HG03108 (cell line): ENCODE results near the gene TSPAN18.

Source experiments
- ATAC-seq: cut with Tn5 transposase; IDR thresholded peaks from one replicate; pipeline ENCODE4 v1.9.1; 2021; ENCODE audit warnings: moderate library complexity; ENCODE audit not compliant: unreplicated experiment

The TSPAN18 gene

DNA sequence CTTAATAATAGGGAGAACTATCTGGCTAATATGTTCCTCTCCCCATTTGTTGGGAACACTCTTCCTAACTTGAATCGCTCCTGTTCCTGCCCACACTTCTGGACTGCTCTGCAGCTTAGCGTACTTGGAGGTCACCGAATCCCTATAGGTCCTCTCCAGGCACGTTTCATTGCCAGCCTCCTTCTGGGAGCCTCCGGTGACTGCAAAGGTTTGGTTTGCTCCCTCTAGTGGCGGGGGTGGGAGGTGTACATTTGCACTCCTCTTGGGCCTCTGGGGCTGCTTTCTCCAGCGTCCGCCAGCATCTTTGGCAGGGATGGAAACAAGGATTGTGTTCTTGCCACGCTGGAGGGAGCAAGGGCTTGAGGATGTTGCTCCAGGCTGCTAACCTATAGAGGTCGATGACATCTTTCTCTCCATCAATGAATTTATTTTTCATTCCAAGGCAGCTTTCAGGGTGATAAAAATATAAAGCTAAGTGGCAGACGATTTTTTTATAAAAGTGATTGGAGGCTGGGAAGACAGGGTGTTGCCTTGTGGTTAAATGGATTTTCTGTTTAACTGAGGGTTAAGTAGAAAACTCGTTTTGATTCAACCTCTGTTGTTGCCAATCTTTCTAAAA, 48.7 kb downstream of the TSPAN18 start:
- no peak for ATAC-seq

DNA sequence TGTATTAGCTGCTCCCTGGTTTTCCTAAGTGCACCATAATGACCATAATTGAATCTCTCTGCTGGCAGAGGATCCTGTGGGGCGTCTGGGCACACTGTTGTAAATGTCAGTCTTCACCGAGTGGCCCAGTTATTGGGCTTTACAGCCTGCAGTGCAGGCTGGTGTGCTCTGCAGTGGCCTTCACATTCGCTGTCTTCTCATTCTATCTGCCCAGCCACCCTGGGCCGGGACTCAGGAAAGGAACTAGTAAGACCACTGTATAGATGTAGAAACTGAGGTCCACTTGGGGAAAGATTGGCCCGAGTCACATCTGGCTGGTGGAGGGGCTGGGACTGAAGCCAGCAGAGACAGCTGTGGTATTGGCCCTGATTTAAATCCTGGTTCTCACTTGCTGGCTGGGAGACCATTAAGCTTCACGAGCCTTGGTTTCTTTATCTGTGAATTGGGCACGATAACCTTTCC, 49.3 kb downstream of the TSPAN18 start:
- no peak for ATAC-seq

DNA sequence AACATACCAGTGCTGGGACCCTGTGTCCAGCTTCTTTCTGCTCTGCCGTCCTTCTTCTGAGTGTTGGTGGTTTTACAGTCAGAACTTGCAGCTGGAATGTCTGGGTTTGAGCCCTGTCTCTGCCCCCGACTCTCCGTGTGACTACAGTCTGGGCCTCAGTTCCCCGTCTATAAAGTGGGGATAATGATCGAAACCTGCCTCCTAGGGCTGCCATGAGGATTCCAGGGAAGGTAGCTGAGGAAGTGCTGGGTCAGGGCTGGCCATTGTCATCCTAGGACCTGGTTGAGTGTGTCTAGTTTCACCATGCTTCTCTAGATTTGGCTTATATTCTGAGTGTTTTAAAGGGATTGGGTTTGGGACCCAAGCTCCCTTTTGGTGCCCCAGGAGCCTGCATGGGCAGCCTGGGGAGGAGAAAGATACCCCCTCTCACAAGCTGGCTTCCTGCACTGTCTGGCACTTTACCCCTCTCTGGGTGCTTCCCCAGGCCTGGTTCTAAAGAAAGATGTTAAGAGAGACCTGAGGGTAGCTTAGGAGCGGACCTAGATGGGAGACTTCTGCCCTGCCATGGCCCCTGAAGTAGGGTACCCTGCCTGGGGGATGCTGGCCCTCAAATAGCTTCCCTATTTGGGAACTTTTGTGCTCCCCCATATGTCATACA, 49.9 kb downstream of the TSPAN18 start:
- ATAC-seq = no peak

DNA sequence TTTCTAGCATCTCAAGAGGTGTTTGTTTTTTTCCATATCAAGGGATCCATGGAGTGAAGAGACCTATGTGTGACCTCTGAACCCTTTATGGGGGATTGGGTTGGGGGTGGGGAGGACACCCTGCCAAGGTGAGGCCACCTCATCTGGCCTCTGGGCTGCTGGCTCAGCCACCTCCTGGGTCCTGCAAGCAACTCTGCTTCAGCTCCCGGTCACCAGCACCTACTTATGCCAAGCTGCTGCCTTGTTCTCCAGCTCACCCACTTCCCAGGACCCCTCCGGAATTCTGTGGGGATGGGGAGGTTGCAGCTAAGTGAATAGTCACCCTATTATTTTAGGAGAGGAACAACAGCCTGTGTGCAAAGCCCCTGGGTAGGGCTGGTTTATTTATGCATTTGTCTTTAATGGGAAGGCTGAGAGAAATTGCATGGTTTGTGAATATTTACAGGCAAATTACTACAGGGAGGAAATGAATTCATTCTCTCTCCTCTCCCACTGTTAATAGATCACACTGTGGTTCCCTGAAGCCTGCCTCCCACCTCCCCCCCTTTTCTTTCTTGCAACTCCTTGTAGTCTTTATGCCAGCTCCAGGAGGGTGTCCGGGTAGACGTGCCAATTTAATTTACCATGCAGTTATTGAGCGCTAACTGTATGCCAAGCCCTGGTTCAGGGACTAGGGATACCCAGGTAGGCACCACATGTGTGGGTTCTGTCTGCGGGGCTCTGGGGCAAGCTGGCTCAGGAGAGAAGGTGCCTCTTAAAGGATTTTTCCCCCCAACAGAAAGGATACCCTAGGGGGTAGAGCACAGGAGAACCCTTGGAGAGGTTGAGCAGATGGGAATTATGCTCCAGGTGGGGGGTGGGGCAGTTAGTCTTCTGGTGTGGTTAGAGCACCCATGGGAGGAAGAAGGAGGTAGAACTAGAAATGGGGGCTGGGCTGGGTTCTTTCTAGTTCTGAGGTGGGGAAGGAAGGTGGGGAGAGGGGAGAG, 50.7 kb downstream of the TSPAN18 start:
- no peak for ATAC-seq

DNA sequence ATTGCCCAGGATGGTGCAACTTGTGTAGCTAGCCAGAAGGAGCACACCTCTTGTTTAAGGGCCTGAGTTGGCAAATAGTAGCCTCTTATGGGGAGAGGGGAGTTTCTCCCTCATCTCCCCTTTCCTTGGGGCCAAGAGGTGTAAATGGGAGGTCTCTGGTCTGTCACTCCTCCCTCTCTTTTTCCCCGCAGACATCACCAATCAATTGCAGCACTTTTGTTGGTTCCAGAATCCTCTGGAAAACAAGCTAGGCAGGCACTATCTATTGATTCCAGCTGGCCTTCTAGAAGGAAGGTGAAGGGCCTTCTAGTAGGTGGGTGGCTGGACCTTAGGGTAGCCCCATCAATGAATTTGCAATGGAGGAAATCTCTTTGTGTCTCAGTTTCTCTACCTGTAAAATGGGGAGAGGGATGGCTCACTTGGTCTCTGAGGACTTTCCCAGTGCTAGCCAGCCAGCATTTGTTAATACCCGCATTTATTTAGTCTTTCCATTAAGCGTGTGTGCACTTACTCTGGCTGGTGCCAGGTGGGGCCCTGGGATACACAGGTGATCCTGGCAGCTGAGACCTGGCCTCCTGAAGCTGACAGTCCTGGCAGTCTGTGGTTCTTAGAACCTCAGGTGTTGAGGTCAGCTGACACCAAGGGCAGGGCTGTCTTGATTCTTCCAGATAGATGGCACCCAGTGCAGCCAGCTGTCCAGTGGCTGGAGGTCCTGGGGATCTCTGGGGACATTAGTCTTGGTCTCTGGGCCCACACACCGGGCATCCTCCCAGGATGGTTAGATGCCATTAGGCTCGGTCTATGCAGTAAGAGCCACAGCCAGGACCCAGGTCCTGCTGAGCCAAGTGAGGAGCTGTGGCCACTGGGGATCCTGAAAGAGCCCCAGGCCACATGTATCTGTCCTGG, 51.7 kb downstream of the TSPAN18 start:
- ATAC-seq = no peak

DNA sequence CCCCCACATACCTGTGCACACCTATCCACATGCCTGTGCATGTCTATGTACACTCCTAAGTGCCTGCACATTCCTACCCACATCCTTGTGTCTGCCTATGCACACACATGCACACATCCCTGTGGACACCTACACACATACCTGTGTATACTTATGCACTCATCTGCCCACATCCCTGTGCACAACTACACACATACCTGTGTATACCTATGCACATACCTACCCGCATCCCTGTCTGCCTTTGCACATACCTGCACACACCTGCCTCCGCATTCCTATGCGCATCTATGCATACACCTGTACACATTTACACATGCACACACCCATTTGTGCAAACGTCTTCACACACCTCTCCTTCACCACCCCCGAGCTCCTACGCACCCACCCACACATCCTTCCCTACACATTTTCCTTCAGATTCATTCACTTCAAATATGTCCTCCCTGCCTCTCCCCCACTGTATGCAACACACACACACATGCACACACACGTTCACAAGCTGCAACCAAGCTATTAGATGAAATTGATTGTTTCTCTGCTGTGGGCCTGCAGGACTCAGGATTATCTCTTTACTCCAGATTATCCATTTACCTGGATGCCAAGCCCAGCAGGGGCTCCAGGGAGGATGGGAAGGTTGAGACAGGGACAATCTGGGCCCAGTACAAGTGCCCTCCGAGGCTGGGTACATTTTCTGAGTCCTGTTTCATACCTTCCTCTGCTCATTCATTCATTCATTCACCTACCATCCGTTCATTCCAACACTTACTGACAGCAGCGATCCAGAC, 53.2 kb downstream of the TSPAN18 start:
- no peak for ATAC-seq

DNA sequence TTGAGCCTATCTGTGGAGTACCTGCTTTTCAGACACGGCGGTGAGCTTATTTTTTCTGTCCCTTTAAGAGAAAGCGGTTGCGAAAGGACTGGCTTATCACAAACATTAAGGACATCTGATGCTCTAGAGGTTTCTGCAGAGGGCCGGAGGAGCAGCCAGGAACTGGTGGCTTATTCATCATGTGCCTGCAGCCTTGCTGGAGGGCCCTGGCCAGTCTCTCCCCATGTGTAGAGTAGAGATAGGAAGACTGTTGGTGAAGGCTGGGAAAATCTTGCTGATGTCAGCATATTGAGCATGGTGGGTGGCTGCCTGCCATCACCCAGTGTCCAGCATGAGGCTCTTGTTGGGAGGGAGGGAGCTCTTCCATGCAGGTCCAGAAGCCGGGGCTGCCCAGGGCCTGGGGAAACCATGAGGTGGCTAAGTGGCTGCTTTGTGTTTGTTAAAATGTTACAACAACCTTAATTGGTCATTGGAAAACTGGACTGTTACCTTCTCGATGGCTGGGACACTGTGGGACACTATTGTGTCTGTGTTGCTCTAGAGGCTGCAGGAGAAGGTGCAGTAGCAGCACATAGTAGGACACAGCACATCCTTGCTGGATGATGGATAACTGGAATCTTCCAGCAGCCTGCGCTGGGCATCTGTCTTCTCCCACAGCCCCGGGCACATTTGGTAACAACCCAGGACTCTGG, 54.3 kb downstream of the TSPAN18 start:
- ATAC-seq = no peak

DNA sequence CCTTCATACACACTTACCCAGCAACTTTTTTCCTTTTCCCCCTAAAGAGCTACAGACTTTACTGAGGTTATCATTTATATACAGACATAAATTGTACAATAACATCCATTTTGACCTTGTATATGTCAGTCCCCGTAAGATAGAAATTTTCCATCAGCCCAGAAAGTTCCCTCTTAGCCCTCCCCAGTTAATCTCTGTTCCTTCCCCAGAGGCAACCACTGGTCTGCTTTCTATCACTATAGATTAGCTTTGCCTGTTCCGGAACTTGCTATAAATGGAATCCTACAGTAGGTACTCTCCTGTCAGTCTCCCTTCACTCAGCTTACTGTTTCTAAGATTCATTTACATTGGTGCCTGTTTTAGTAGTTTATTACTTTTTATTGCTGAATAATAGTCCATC, 54.9 kb downstream of the TSPAN18 start:
- ATAC-seq = no peak

DNA sequence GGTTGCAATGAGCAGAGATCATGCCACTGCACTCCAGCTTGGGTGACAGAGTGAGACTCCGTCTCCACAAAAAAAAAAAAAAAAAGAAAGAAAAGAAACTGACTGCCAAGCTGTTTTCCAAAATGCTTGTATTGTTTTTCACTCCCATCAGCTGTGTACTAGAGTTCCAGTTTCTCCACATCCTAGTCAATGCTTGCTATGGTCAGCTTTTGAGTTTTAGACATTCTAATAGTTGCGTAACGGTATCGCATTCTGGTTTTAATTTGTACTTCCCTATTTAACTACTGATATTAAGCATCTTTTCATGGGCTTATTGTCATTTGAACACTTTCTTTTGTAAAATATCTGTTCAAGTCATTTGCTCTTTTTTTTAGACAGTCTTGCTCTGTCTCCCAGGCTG, 55.7 kb downstream of the TSPAN18 start:
- ATAC-seq = no peak

DNA sequence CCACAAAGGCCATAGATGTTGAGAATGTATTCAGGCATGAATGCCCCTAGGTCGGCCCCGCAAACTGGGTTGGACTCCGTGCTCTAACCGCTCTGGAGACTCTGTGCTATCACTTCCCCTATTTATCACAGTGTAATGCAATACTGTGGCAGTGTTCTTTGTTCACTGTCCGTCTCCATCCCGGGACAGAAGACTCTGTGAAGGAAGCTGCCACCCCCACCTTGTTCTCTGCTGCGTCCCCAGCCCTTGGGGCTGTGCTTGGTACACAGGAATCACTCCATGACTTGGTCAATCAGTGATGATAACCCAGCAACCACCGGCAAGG, 57.6 kb downstream of the TSPAN18 start:
- ATAC-seq = no peak

DNA sequence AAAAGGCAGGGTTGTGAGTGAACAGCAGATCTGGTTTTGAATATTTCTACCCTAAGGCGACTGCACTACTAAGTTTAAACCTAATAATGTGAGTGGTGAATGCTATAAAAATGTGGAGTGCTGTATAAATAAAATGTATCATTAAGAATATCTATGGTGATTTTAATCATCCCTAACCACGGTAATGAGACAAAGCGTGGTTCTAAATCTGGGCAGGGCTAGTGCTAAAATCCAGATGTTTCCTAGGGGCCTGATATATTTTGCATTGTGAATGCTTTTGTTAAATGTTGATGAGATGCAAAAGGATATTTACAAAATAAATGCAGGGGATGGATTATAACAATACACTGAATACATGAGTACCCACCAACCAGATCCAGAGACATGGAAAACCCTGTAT, 58.1 kb downstream of the TSPAN18 start:
- no peak for ATAC-seq

DNA sequence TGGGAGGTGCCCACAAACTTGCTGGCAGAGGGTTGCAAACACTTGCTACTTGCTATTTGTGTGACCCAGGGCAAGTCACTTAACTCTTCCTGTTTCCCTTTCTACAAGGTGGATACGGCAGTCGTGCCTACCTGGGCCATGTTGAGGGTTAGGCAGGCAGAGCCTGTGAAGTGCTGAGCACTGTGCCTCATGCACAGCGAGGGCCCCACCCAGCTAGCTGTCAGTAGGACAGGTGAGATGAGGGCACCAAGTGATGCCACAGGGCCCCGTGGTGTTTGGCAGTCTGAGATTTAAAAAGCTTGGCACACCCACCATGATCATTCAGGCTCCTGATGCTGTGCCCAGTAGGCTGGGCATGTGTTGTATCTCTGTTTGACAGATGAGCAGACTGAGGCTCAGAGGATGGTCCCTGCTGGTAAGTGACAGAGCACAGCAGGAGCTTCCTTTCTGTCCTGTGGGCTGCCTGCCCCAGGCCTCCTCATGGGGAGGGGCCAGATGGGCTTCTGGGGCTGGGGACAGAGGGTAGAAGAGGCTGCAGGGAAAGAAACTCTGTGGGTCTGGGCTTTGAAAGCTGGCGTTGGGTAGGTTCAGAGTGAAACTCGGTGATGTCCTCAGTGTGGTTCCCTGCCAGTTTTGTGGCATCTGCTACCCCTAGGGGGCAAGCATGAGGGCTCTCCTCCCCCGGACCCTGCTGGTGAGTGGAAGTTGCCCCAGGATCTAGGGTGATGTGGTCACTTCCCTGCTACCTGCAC, 59.3 kb downstream of the TSPAN18 start:
- ATAC-seq = no peak

DNA sequence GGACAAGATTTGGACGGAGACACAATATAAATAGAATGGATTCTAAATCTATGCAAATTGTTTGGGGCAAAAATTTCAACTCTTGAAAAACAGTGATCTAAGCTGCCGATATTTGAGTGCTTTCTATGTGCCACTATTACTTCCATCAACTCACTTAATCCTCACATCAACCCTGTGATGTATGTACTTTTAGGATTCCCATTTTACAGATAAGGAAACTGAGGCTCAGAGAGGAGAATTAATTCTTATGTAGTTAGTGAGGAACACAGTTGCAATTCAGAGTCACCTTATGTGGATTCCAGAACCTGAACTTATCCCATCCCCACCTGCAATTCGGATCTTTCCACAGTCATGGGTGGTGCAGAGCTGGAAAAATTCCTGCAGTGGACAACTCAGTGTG, 60.3 kb downstream of the TSPAN18 start:
- ATAC-seq = no peak

DNA sequence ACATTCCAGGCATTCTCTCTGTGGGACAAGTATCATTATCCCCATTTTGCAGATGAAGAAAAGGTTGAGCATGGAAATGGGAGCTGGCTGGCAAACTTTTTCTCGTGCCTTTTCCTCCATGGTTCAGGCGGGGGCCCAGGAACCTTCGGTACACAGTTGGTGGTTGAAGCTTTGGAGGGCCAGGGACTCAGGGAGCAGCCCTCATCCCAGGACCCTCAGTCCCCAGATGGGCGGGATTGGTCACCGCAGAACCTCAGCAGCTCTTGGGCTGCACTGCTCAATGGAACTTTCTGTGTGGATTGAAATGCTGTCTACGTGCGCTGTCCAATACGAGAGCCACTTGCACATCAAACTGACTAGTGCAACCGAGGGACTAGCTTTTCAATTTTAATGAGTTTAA, 61.2 kb downstream of the TSPAN18 start:
- no peak for ATAC-seq

DNA sequence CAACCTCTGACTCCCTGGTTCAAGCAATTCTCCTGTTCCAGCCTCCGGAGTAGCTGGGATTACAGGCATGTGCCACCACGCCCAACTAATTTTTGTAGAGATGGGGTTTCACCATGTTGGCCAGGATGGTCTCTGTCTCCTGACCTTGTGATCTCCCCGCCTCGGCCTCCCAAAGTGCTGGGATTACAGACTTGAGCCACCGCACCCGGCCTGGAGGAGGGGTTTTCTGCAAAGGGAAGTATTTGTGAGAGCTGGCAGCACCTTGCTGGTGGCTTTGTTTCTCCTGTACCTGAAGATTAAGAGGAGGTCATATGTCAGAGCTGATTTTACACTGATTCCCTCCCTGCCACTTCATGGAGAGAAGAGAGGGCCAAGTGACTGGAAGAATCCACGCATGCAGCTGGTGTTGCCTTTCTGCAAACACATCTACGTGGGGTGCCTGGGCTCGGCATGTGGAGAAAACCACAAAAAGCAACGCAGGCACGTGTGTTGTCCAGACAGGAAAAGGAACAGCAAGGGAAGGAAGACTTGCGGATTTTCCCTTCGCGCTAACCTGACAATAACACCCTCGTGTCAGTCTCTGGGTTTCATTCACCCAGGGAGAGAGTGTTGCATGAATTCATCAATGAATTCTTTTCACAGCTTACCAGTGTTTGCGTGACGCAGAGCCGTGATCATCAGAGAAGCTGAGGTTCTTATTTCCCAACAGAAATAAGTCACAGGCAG, 61.9 kb downstream of the TSPAN18 start:
- no peak for ATAC-seq

DNA sequence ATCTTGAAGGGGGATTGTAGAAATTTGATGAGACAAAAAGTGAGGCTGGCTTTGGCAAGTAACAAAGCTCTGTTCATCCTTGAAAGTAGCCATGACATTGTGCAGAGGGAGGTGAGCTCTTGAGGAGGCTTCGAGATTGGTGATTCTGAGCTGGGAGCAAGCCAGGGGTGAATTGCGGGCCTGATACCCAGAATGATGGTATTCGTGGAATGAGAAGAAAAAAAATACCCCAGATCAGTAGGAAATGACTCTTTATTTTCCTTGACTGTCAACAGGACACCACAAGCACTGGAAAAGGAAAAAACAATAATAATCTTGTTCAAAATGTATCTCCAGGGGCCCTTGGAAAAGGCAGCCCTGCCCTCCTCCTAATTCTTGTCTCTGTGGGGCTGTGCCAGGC, 62.7 kb downstream of the TSPAN18 start:
- ATAC-seq = no peak

DNA sequence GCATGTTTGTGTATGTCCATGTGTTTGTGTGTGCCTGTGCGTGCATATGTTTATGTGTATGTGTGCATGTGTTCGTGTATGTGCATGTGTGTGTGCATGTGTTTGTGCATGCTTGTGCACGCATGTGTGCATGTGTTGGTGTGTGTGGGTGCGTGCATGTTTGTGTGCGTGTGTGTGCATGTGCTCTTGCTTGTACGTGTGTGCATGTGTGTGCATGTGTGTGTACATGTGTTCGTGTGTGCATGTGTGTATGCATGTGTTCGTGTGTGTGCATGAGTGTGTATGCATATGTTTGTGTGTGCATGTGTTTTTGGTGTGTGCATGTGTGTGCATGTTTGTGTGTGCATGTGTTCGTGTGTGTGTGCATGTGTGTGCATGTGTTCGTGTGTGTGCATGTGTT, 63.4 kb downstream of the TSPAN18 start:
- ATAC-seq = no peak

DNA sequence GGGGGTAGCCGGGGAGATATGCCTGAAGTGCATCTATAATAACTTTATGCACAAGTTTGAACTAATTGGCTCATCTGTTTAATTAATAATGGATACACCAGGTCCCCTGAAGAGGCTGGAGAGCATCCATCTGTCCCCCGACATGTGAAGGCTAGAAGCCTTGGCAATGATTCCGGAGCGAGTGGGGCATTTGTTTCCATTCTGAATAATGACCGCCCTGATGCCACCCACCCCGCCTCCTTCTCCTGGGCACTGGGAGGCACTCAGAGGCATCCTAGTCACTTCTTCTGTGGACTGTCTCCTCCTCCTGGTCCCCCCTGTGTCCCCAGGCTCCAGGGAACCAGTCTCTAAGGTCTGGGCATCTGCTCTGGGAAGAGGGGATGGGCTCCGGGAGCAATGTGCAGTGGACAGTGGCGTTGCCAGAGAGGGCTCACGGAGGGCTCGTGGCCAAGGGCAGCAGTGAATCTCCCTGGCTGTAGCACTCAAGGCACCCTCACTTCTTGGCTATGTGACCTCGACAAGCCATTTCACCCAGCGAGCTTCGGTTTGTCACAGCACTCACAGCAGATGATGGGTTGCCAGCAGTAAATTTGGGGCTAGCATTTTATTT, 64.7 kb downstream of the TSPAN18 start:
- ATAC-seq = no peak
